ENCODE measurements around the gene NALCN. TPM values are rescaled to one million over a fixed set of nuclear protein-coding genes. Genes with fewer than 3 reads are reported as not detected.

Gene NALCN
- total RNA-seq, 1 donor from 2014 or later: not detected

GRCh38 chr13:101306773-101307172 is 109.5 kb downstream of the NALCN start:
- ATAC-seq (ENCODE audit: low read depth): no peak
- POLR2A ChIA-PET: no interaction called here
- H3K4me3 Mint-ChIP-seq: no peak overlapping the region
- H3K4me1 Mint-ChIP-seq: no peaks in the 10 kb centered on the region
- H3K27me3 Mint-ChIP-seq: no peaks in the 10 kb centered on the region
- H3K9me3 Mint-ChIP-seq: no peaks in the 10 kb centered on the region
- TF ChIP-seq CTCF (IDR thresholded peaks at IDR 0.05): no peak
- intact Hi-C loops (cut with micrococcal nuclease): no loop called here
- no peaks in the 10 kb centered on the region for H3K36me3 Mint-ChIP-seq (ENCODE audit: low read depth)
- CTCF ChIA-PET: no interaction called here
- no peak for DNase-seq
- no peak overlapping the region for H3K27ac Mint-ChIP-seq

- no peak for TF ChIP-seq CTCF (IDR thresholded peaks at IDR 0.05)
- intact Hi-C loops (cut with micrococcal nuclease): no loop called here
- Mint-ChIP-seq H3K4me1 (no peaks in the 10 kb centered on the region), H3K27me3 (no peaks in the 10 kb centered on the region), H3K4me3 (no peak overlapping the region), H3K27ac (no peak overlapping the region), H3K9me3 (no peaks in the 10 kb centered on the region), H3K36me3 (ENCODE audit: low read depth) (no peaks in the 10 kb centered on the region)
- CTCF ChIA-PET: no interaction called here
- ATAC-seq (ENCODE audit: low read depth) (no peak), DNase-seq (no peak)
- POLR2A ChIA-PET: no interaction called here
Observed at GRCh38 chr13:101305981-101306411, 110.3 kb downstream of the NALCN start.

GRCh38 chr13:101303521-101303920 is 112.8 kb downstream of the NALCN start:
- ChIA-PET CTCF (no interaction called here), POLR2A (no interaction called here)
- no peak for DNase-seq
- intact Hi-C loops (cut with micrococcal nuclease): no loop called here
- no peaks in the 10 kb centered on the region for H3K4me1 Mint-ChIP-seq
- H3K36me3 Mint-ChIP-seq (ENCODE audit: low read depth): no peaks in the 10 kb centered on the region
- no peaks in the 10 kb centered on the region for H3K27me3 Mint-ChIP-seq
- no peak overlapping the region for H3K27ac Mint-ChIP-seq
- H3K9me3 Mint-ChIP-seq: no peaks in the 10 kb centered on the region
- no peak overlapping the region for H3K4me3 Mint-ChIP-seq
- no peak for TF ChIP-seq CTCF (IDR thresholded peaks at IDR 0.05)
- ATAC-seq (ENCODE audit: low read depth): no peak

- Mint-ChIP-seq H3K4me1 (no peaks in the 10 kb centered on the region), H3K36me3 (ENCODE audit: low read depth) (no peaks in the 10 kb centered on the region), H3K27ac (no peak overlapping the region), H3K9me3 (no peaks in the 10 kb centered on the region), H3K27me3 (no peaks in the 10 kb centered on the region), H3K4me3 (no peak overlapping the region)
- CTCF ChIA-PET: no interaction called here
- ATAC-seq (ENCODE audit: low read depth): no peak
- POLR2A ChIA-PET: no interaction called here
- TF ChIP-seq CTCF (IDR thresholded peaks at IDR 0.05): no peak
- DNase-seq: no peak
- intact Hi-C loops (cut with micrococcal nuclease): no loop called here
Observed at GRCh38 chr13:101301053-101301452, 115.3 kb downstream of the NALCN start.

GRCh38 chr13:101300531-101300930 is 115.8 kb downstream of the NALCN start:
- TF ChIP-seq CTCF (IDR thresholded peaks at IDR 0.05): no peak
- H3K27ac Mint-ChIP-seq: no peak overlapping the region
- no peak for DNase-seq
- ChIA-PET POLR2A (no interaction called here), CTCF (no interaction called here)
- no peak for ATAC-seq (ENCODE audit: low read depth)
- H3K4me3 Mint-ChIP-seq: no peak overlapping the region
- no peaks in the 10 kb centered on the region for H3K9me3 Mint-ChIP-seq
- intact Hi-C loops (cut with micrococcal nuclease): no loop called here
- H3K36me3 Mint-ChIP-seq (ENCODE audit: low read depth): no peaks in the 10 kb centered on the region
- H3K27me3 Mint-ChIP-seq: no peaks in the 10 kb centered on the region
- no peaks in the 10 kb centered on the region for H3K4me1 Mint-ChIP-seq

Measured in activated B cell treated with CpG ODN at 0.5 μM for 24 hours (primary cell).